Esophagus muscularis mucosa (tissue), 3 donors: ENCODE measurements around the gene CEACAM20.

Experiments
- CTCF ChIP-seq, 3 experiments: fragments of 200-600 bp in 2 of 3; fragments of 450-650 bp in 1 of 3; sonication (generic) in 2 of 3; IDR thresholded peaks; one replicate each; pipeline ENCODE4 v1.5.1; 2017 to 2019; ENCODE audit warnings: antibody characterized with exemption in 3 of 3, mild to moderate bottlenecking in 2 of 3, moderate library complexity in 1 of 3
- POLR2A ChIP-seq: fragments of 450-650 bp; IDR thresholded peaks from one replicate; pipeline ENCODE4 v1.6.1; 2017; ENCODE audit warnings: antibody characterized with exemption, moderate library complexity, mild to moderate bottlenecking, low read depth
- POLR2AphosphoS5 ChIP-seq, 2 donors: sonication (generic); formaldehyde crosslinking; IDR thresholded peaks; one replicate each; pipeline ENCODE4 v1.6.1; 2017; ENCODE audit warnings: antibody characterized with exemption in 2 of 2

- TF ChIP-seq POLR2AphosphoS5 (IDR thresholded peaks at IDR 0.05), result no peak
- TF ChIP-seq CTCF (IDR thresholded peaks at IDR 0.05), result no peak
- TF ChIP-seq POLR2A, result no peak
These were observed 44.9 kb upstream of the CEACAM20 start for GRCh38 chr19:44574186-44574950.
